HG03457 (cell line): ENCODE measurements around the gene FSD1.
"Not testable (repeated sequence)": the region's sequence is repeated elsewhere in the genome, so short reads cannot be mapped to it uniquely, and the experiment has no call there.

ENCODE experiments used
- ATAC-seq: cut with Tn5 transposase; IDR thresholded peaks from one replicate; pipeline ENCODE4 v1.9.1; 2021; ENCODE audit warnings: moderate number of reproducible peaks; ENCODE audit not compliant: unreplicated experiment

FSD1 gene

DNA sequence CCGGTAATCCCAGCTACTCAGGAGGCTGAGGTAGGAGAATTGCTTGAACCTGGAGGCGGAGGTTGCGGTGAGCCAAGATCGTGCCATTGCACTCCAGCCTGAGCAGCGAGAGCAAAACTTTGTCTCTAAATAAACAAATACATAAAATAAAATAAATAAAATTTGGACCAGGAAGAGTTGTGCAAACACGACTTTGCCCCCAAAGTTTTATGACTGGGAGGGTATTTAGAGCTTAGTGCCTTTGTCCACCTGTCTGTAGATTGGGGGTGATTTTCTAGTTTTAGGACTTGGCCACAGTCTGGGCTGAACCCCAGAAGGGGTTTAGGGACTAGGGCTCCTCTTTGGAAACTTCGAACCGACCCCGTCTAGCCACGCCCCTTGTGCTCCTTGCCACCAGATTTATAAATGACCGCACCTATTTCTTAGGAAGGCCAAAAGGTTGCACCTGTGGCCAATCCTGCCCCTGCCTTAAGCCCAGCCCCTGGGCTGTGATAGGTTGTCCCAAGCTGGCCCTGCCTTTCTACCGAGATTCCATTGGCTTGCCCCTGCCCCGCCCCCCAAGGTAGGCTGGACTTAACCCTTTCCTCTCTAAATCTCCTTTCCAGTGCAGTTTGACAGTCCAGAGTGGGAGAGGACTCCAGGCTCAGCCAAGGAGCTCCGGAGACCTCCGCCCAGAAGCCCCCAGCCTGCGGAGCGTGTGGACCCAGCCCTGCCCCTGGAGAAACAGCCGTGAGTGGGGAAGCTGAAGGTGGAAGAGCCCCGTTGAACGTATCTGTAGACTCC, 20.0 kb upstream of the FSD1 start:
- no peak for ATAC-seq

- ATAC-seq: no peak
These were observed 19.4 kb upstream of the FSD1 start for GRCh38 chr19:4284974-4285373.

- ATAC-seq: not testable (repeated sequence)
These were observed 18.3 kb upstream of the FSD1 start for GRCh38 chr19:4286141-4286540.

- no peak for ATAC-seq
These were observed 16.2 kb upstream of the FSD1 start for GRCh38 chr19:4288091-4288777.

- no peak for ATAC-seq
These were observed 13.1 kb upstream of the FSD1 start for GRCh38 chr19:4291184-4291732.

- ATAC-seq: no peak
These were observed 11.9 kb upstream of the FSD1 start for GRCh38 chr19:4292515-4292914.

- ATAC-seq: no peak
These were observed 10.0 kb upstream of the FSD1 start for GRCh38 chr19:4294389-4294788.

DNA sequence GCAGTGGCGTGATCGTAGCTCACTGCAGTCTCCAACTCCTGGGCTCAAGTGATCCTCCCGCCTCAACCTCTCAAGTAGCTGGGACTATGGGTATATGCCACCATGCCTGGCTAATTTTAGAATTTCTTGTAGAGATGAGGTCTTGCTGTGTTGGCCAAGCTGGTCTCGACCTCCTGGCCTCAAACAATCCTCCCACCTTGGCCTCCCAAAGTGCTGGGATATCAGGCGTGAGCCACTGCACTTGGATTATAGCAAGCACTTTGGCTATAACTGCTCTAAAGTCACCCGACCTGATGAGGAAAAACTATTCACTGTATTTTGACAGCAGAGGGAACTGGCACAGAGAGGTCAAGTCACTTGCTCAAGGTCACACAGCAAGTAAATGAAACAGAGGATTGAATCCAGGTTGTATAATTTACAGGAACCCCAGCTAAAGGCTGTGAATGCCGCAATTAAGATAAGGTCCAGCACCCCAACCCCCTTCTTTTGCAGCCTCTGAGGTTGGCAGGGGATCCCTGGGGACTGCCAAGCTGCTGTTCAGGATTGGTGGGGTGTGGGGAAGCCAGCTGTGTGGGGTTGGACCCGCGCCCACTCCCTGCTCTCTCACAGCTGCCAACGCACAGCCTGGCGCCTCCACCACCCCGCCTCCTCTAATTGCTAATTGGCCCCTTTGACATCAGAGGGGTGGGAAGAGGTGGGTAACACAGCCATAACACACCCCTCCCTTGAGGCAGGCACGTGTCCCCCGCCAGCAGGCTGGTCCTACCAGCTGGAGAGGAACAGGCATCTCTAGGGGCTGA, 8.2 kb upstream of the FSD1 start:
- no peak for ATAC-seq

DNA sequence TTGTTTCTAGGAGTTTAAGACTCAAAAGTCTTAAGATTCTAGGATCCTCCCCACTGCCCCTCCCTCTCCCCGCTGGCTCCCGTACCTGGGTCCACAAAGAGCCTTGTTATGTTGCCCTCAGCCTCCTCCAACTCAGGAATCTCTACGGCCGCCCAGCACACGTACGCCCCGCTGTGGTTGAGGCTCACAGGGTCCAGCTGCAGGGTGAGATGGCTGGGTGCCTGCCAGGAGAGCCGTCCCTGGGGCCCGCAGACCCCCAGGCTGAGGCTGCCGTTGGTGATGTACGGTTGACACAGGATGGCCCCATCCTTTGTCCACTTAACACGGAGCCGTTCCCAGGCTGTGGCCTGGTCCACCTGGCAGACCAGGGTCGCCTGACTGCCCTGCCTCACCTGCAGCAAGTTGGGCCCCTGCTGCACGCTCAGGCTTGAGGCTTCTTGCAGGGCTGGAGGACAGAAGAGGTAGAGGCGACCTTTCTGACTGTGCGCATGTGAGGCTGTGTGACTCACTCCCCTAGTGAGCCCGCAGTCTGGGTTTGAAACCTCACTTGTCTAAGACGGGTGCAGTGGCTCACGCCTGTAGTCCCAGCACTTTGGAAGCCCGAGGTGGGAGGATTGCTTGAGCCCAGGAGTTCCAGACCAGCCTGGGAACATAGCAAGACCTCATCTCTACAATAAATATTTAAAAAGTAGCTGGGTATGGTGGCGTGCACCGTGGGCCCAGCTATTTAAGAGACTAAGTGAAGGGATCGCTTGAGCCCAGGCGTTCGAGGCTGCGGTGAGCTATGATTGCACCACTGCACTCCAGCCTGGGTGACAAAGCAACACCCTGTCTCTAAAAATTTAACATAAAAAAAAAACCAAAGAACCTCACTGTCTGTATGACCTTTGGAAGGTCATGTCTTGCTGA, 6.2 kb upstream of the FSD1 start:
- ATAC-seq: no peak

DNA sequence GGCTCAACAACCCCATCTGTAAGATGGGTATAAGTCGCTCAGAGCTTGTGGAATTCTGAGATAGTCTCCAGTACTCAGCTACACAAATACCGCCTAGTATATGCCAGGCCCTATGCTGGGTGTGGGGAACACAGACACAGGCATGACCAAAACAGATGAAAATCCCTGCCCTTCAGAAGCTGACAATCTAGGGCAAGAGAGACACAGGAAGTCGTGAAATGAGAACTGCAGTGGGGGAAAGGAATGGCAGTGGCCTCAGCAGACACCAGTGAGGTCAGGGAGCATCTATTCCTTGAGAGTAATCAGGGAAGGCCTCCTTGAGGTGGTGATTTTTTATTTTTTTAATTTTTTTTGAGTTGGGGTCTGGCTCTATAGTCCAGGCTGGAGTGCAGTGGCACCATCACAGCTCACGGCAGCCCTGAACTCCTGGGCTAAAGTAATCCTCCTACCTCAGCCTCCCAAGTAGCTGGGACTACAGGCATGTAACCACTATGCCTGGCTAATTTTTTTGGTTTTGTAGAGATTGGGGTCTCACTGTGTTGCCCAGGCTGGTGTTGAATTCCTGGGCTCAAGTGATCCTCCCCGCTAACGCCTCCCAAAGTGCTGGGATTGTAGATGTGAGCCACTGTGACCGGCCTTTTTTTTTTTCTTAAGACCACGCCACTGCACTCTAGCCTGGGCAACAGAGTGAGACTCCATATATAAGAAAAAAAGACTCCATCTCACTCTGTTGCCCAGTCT, 5.4 kb upstream of the FSD1 start:
- no peak for ATAC-seq

DNA sequence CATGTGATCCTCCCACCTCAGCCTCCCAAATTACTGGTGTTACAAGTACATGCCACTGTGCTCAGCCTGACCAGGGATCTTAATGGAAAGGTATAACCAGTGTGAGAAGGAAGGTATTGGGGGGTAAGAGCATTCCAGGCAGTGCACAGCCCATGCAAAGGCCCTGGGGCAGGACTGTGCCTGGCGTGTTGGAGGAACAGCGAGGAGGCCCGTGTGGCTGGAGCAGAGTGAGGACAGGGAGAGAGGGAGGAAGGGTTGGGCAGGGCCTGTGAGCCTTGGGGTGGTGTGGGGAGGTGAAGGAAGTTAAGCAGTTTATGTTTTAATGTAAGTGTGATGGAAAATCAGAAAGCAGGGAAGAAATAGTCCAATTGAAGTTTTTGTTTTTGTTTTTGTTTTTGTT, 3.8 kb upstream of the FSD1 start:
- no peak for ATAC-seq

- ATAC-seq: no peak
These were observed 2.7 kb upstream of the FSD1 start for GRCh38 chr19:4301590-4302242.

GRCh38 chr19:4302243-4302640, 2.2 kb upstream of the FSD1 start, which contains the start of gene TMIGD2:
TMIGD2 (minus strand) TSS chr19:4302389; CDS start chr19:4302385, 4 bp downstream.
- ATAC-seq: no peak

- no peak for ATAC-seq
These were observed 420 bp upstream of the FSD1 start for GRCh38 chr19:4303819-4304537.

GRCh38 chr19:4305257-4305612, 837 bp downstream of the FSD1 start:
- no peak for ATAC-seq

GRCh38 chr19:4305659-4306058, 1.3 kb downstream of the FSD1 start:
- ATAC-seq: no peak

DNA sequence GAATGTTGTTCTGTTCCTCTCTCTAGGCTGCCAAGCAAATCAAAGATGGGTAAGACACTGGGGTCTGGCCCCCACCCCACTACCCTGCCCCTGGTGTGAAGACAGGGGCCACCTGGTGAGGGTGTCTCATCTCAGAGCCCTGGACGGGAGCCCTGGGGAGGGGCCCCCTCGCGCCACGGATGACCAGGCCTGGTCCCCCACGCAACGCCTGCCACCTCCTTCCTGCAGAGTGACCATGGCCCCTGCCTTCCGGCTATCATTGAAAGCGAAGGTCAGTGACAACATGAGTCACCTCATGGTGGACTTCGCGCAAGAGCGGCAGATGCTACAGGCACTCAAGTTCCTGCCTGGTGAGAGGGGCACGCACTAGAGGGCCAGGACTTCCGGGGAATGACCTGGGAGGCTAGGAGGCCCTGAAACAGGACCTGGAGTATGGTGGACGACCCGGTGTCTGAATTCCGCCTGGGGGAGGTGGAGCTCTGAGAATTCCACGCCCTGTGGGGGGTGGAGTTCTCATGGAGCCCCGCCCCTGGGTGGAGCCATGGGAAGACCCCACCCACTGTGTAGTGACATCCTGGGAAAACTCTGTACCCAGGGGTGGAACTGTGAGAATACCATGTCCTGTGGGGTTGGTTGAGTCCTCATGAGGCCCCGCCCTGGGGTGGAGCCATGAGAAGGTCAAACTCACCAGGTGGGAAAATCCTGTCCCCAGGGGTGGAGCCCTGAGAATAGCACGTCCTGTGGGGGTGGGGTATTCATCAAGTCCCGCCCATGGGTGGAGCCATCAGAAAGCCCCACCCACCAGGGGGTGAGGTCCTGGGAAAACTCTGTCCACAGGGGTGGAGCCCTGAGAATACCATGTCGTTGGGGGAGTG, 6.1 kb downstream of the FSD1 start:
- no peak for ATAC-seq
